AG04450 (cell line): ENCODE measurements around the gene TSEN34. TPM values are rescaled to one million over a fixed set of nuclear protein-coding genes. Genes with fewer than 3 reads are reported as not detected.

Experiments used
- CTCF ChIA-PET: fragments of 300-600, 350-600 bp; formaldehyde crosslinking; extraction: SDS; loops from one replicate; lab custom pipeline; 2022; ENCODE audit warnings: antibody characterized with exemption, inconsistent platforms; lab: Charles Lee
- POLR2A ChIA-PET: fragments of 350-600 bp; formaldehyde crosslinking; extraction: SDS; loops from one replicate; lab custom pipeline; 2021; ENCODE audit warnings: antibody characterized with exemption, inconsistent platforms; lab: Yijun Ruan, JAX
- DNase-seq: peaks from one replicate; pipeline ENCODE4 v3.0.0-alpha.2; 2011; ENCODE audit warnings: low read depth, low spot score
- H3K27ac ChIP-seq: one replicate; pipeline ENCODE4 v1.5.1; 2012; ENCODE audit warnings: low read depth, low read length, control low read depth
- H3K27me3 ChIP-seq: one replicate; pipeline ENCODE4 v1.6.0; 2012; ENCODE audit warnings: low read length; ENCODE audit not compliant: control insufficient read depth, insufficient read depth
- H3K4me3 ChIP-seq: 2 replicates; pipeline ENCODE4 v1.5.1; 2011; ENCODE audit warnings: mild to moderate bottlenecking, low read depth, low read length, control low read depth
- H3K9me3 ChIP-seq: 2 replicates; pipeline ENCODE4 v1.5.1; 2012; ENCODE audit warnings: low read length; ENCODE audit not compliant: control insufficient read depth, insufficient read depth
- polyA plus RNA-seq: library from polyadenylated mRNA; depleted of rRNA; stranded (reverse); fragments of >200 nt; gene quantifications from 2 replicates; pipeline ENCODE4 v1.2.3, GENCODE V29; 2011
- TF ChIP-seq, protein P1 (sequence below): IDR thresholded peaks from 2 replicates; pipeline ENCODE4 v1.5.1; 2011; ENCODE audit warnings: low read depth, low read length, control low read depth, inconsistent platforms

The TSEN34 gene
- polyA plus RNA-seq, 1 experiment: 32.4 TPM

DNA sequence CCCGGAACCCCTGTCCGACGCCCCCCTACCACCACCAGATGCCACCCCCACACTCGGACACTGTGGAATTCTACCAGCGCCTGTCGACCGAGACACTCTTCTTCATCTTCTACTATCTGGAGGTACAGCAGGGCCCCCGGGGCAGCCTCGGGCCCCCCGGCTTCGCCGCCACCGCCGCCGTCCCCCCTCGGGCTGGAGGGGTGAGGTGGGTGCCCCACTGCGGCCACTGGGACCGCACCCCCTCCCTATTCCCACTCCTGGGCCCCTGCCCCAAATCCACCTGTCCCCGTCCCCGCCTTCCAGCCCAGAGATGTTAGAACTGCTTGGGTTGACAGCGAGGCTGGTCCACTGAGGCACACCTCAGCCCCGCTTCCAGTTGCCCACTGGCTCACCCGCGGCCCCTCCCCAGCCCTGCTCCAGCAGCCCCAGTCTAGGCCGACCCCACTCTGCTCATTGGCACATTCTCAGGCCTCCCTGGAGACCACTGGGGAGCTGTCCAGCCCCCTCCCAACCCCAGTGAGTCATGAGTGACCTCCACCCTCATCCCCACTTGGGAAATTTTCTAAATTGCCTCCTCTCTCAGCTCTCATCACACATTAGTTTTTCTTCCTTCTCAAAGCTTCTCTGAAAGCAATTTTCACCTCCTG lies 38.1 kb upstream of the TSEN34 start:
- no peak overlapping the region for H3K27ac ChIP-seq
- ChIA-PET POLR2A (interaction anchor here (1.2 kb wide), 1 partner anchor 16 kb away, joined by 3 read pairs; no protein-coding TSS in a partner anchor), CTCF (no interaction called here)
- TF ChIP-seq, protein P1, sequence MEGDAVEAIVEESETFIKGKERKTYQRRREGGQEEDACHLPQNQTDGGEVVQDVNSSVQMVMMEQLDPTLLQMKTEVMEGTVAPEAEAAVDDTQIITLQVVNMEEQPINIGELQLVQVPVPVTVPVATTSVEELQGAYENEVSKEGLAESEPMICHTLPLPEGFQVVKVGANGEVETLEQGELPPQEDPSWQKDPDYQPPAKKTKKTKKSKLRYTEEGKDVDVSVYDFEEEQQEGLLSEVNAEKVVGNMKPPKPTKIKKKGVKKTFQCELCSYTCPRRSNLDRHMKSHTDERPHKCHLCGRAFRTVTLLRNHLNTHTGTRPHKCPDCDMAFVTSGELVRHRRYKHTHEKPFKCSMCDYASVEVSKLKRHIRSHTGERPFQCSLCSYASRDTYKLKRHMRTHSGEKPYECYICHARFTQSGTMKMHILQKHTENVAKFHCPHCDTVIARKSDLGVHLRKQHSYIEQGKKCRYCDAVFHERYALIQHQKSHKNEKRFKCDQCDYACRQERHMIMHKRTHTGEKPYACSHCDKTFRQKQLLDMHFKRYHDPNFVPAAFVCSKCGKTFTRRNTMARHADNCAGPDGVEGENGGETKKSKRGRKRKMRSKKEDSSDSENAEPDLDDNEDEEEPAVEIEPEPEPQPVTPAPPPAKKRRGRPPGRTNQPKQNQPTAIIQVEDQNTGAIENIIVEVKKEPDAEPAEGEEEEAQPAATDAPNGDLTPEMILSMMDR: no peak
- H3K9me3 ChIP-seq: no peaks in the 10 kb centered on the region
- no peak for DNase-seq
- no peaks in the 10 kb centered on the region for H3K27me3 ChIP-seq
- no peak overlapping the region for H3K4me3 ChIP-seq

DNA sequence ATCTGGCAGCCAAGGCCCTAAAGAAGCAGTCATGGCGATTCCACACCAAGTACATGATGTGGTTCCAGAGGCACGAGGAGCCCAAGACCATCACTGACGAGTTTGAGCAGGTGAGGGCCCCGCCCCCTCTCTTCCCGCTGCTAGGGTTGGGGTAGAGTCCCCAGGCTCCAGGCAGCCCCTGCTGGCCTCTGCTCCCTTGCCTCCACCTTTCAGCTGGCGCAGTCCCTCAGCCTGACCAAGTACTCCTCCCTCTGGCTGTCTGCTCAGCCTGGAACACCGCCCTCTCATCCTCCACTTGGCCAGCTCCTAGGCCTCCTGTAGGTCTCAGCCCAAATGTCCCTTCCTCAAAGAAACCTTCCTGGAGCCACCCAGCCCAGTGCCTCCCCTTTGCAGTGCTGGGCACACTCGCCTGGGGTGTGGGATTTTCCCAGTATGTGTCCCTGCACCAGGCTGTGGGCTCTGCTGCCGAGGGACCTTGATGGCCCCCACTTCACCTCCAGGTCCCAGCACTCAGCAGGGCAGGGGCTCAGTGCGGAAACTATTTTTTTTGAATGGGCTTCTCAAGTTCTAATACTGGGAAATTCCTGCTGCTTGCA lies 37.3 kb upstream of the TSEN34 start:
- ChIA-PET CTCF (no interaction called here), POLR2A (interaction anchor here (1.2 kb wide), 1 partner anchor 17 kb away, joined by 3 read pairs; no protein-coding TSS in a partner anchor)
- peak overlapping the region; percentile 31 for H3K27ac ChIP-seq
- TF ChIP-seq, protein P1: no peak
- H3K4me3 ChIP-seq: no peak overlapping the region
- H3K9me3 ChIP-seq: no peaks in the 10 kb centered on the region
- DNase-seq: no peak
- no peaks in the 10 kb centered on the region for H3K27me3 ChIP-seq

DNA sequence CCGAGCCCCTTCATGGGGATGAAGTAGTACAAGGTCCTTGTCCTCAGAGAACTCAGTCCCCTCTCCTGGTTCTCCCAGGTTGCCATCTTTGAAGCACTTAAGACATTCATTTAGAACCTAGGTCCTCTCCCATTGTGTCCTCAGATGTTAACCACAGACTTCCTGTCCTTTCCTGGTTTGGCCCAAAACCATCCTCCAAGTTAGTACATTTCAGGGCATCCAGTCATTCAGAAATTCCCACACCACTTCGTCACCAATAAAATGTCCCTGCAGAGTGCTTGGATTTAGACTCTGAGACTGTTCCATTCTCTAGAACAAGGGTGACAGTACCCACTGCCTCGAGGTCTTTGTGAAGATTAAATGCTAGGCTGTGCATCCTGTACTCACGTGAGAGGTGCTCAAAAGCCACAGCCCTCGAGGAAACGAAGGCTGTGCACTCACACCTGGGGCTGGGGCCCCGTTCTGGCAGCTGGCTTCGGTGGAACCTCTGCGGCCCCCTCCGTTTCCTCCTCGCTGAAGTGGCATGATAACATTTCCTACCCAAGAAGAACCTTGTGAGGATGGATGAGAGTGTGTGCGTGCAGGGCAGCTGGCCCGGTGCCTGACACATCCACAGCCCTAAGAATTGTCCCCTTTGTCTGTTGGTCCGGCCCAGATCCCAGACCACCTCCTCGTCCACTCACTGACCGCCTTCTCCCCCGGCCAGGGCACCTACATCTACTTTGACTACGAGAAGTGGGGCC lies 36.3 kb upstream of the TSEN34 start:
- H3K9me3 ChIP-seq: no peaks in the 10 kb centered on the region
- H3K4me3 ChIP-seq: no peak overlapping the region
- no peak for DNase-seq
- H3K27ac ChIP-seq: no peak overlapping the region
- ChIA-PET CTCF (no interaction called here), POLR2A (no interaction called here)
- TF ChIP-seq, protein P1: no peak
- H3K27me3 ChIP-seq: no peaks in the 10 kb centered on the region

- no peaks in the 10 kb centered on the region for H3K9me3 ChIP-seq
- POLR2A ChIA-PET: interaction anchor here (0.9 kb wide), 1 partner anchor 19 kb away, joined by 4 read pairs; the partner anchor contains the start of gene CNOT3
- TF ChIP-seq, protein P1: no peak
- H3K27me3 ChIP-seq: no peaks in the 10 kb centered on the region
- H3K4me3 ChIP-seq: no peak overlapping the region
- no peak for DNase-seq
- no peak overlapping the region for H3K27ac ChIP-seq
- CTCF ChIA-PET: no interaction called here
Observed at GRCh38 chr19:54155694-54156093, 35.4 kb upstream of the TSEN34 start.
